Caco-2 (cell line): ENCODE results near the gene CACNA2D1. TPM values are rescaled to one million over a fixed set of nuclear protein-coding genes. Genes with fewer than 3 reads are reported as not detected.

Experiments
- BruUV-seq: library from RNA; stranded (reverse); fragments of 400-500 nt; replicated peaks from 2 replicates; lab custom pipeline; 2021; lab: Mats Ljungman, UMichigan
- CTCF ChIA-PET: fragments of 300-600 bp; sonication (Branson Sonifier 250); formaldehyde crosslinking; loops from one replicate; lab custom pipeline; 2022; ENCODE audit warnings: antibody characterized with exemption; lab: Charles Lee
- POLR2A ChIA-PET: fragments of 300-600 bp; sonication (Branson Sonifier 250); formaldehyde crosslinking; loops from one replicate; lab custom pipeline; 2022; ENCODE audit warnings: antibody characterized with exemption; lab: Charles Lee
- DNase-seq, 2 experiments: peaks; one replicate each; pipeline versions ENCODE4 v3.0.0 to v3.0.0-alpha.2; 2020 to 2022
- H3K27me3 ChIP-seq: replicated peaks from 2 replicates; pipeline ENCODE4 v1.6.0; 2011; ENCODE audit warnings: low read length; ENCODE audit not compliant: control insufficient read depth, insufficient read depth
- H3K36me3 ChIP-seq: 2 replicates; pipeline ENCODE4 v1.5.1; 2011; ENCODE audit warnings: low read length; ENCODE audit not compliant: control insufficient read depth, insufficient read depth
- H3K4me1 ChIP-seq: fragments of 250-450 bp; sonication (Bioruptor Pico); 2 replicates; pipeline ENCODE4 v1.5.1; 2020; ENCODE audit warnings: mild to moderate bottlenecking
- H3K4me3 ChIP-seq: 2 replicates; pipeline ENCODE4 v1.5.1; 2011; ENCODE audit warnings: low read depth, mild to moderate bottlenecking, control low read depth, low read length
- H3K9me3 ChIP-seq: fragments of 250-450 bp; sonication (Bioruptor Pico); 2 replicates; pipeline ENCODE4 v1.5.1; 2020; ENCODE audit warnings: mild to moderate bottlenecking, moderate library complexity
- H3K27ac Mint-ChIP-seq: one replicate; pipeline ENCODE4 v1.8.0; 2022; ENCODE audit warnings: mixed read lengths; ENCODE audit not compliant: unreplicated experiment
- H3K27me3 Mint-ChIP-seq: one replicate; pipeline ENCODE4 v1.8.0; 2022; ENCODE audit warnings: mixed read lengths; ENCODE audit not compliant: insufficient read depth, unreplicated experiment
- H3K36me3 Mint-ChIP-seq: one replicate; pipeline ENCODE4 v1.8.0; 2022; ENCODE audit warnings: mild to moderate bottlenecking, mixed read lengths; ENCODE audit not compliant: insufficient read depth, unreplicated experiment
- H3K4me1 Mint-ChIP-seq: one replicate; pipeline ENCODE4 v1.8.0; 2022; ENCODE audit warnings: low read depth, mixed read lengths; ENCODE audit not compliant: unreplicated experiment
- H3K4me3 Mint-ChIP-seq: one replicate; pipeline ENCODE4 v1.8.0; 2022; ENCODE audit warnings: mild to moderate bottlenecking, moderate library complexity, mixed read lengths; ENCODE audit not compliant: unreplicated experiment
- H3K9me3 Mint-ChIP-seq: one replicate; pipeline ENCODE4 v1.8.0; 2022; ENCODE audit warnings: mixed read lengths; ENCODE audit not compliant: unreplicated experiment
- intact Hi-C: fragments of 100-400 bp; cut with micrococcal nuclease; formaldehyde crosslinking; loops from one replicate; pipeline ENCODE4 v1.10.0; 2022; ENCODE audit not compliant: unreplicated experiment
- total RNA-seq: library from RNA; stranded (reverse); gene quantifications from 2 replicates; pipeline ENCODE4 v1.2.3, GENCODE V29; 2022
- TF ChIP-seq, protein P1 (sequence below), 2 experiments: fragments of 200-600 bp in 1 of 2; IDR thresholded peaks; 1 replicate in 1 of 2; 2 replicates in 1 of 2; pipeline versions ENCODE4 v1.5.1 to v1.8.0; 2011 to 2022; ENCODE audit warnings: antibody characterized with exemption in 1 of 2, control low read depth in 1 of 2, inconsistent platforms in 1 of 2, low read depth in 1 of 2, low read length in 1 of 2, mild to moderate bottlenecking in 1 of 2, moderate library complexity in 1 of 2; ENCODE audit not compliant: insufficient read depth in 1 of 2, severe bottlenecking in 1 of 2, unreplicated experiment in 1 of 2

Gene CACNA2D1
- total RNA-seq, 1 experiment from 2014 or later = not detected

- Mint-ChIP-seq H3K27ac (no peak overlapping the region), H3K36me3 (no peaks in the 10 kb centered on the region), H3K4me3 (no peak overlapping the region), H3K4me1 (no peaks in the 10 kb centered on the region), H3K27me3 (no peaks in the 10 kb centered on the region), H3K9me3 (no peaks in the 10 kb centered on the region)
- H3K27me3 ChIP-seq = no peaks in the 10 kb centered on the region
- POLR2A ChIA-PET = no interaction called here
- no peak for DNase-seq
- no TSS peak for BruUV-seq
- no peaks in the 10 kb centered on the region for H3K36me3 ChIP-seq
- no peaks in the 10 kb centered on the region for H3K9me3 ChIP-seq
- TF ChIP-seq, protein P1, sequence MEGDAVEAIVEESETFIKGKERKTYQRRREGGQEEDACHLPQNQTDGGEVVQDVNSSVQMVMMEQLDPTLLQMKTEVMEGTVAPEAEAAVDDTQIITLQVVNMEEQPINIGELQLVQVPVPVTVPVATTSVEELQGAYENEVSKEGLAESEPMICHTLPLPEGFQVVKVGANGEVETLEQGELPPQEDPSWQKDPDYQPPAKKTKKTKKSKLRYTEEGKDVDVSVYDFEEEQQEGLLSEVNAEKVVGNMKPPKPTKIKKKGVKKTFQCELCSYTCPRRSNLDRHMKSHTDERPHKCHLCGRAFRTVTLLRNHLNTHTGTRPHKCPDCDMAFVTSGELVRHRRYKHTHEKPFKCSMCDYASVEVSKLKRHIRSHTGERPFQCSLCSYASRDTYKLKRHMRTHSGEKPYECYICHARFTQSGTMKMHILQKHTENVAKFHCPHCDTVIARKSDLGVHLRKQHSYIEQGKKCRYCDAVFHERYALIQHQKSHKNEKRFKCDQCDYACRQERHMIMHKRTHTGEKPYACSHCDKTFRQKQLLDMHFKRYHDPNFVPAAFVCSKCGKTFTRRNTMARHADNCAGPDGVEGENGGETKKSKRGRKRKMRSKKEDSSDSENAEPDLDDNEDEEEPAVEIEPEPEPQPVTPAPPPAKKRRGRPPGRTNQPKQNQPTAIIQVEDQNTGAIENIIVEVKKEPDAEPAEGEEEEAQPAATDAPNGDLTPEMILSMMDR (IDR thresholded peaks at IDR 0.05; ENCODE audit: insufficient read depth in 1 of 2, low read depth in 1 of 2, low read length in 1 of 2, severe bottlenecking in 1 of 2, unreplicated experiment in 1 of 2) = no peak
- H3K4me3 ChIP-seq = no peak overlapping the region
- no peaks in the 10 kb centered on the region for H3K4me1 ChIP-seq
- CTCF ChIA-PET = no interaction called here
- intact Hi-C loops = no loop called here
Measured at GRCh38 chr7:82202965-82203364, 240.6 kb downstream of the CACNA2D1 start.

DNA sequence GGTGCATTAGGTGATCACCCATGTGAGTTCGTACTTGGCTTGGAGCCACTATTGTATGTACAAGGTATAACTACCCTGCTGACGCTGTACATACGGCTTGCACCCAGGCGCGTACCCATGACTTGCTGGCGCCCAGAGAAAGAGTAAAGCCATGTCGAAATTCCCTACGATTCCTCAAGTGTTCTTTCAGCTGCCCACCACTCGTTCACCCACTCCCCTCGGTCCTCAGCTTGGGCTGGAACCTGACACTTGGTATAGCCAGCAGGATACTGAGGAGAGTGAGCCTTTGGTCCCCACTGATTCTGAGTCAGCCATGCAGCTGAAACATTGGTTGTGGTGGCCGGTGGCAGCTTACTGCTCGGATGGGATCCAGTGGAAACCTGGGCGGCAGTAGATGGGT is 241.5 kb downstream of the CACNA2D1 start:
- Histone ChIP-seq H3K27me3 (no peaks in the 10 kb centered on the region), H3K4me1 (no peaks in the 10 kb centered on the region), H3K36me3 (no peaks in the 10 kb centered on the region), H3K9me3 (no peaks in the 10 kb centered on the region), H3K4me3 (no peak overlapping the region)
- BruUV-seq = no TSS peak
- no peak overlapping the region for H3K27ac Mint-ChIP-seq
- POLR2A ChIA-PET = no interaction called here
- TF ChIP-seq, protein P1 (IDR thresholded peaks at IDR 0.05; ENCODE audit: insufficient read depth in 1 of 2, low read depth in 1 of 2, low read length in 1 of 2, severe bottlenecking in 1 of 2, unreplicated experiment in 1 of 2) = no peak
- H3K27me3 Mint-ChIP-seq = no peaks in the 10 kb centered on the region
- CTCF ChIA-PET = no interaction called here
- DNase-seq = no peak
- H3K36me3 Mint-ChIP-seq = no peaks in the 10 kb centered on the region
- no peaks in the 10 kb centered on the region for H3K9me3 Mint-ChIP-seq
- intact Hi-C loops = no loop called here
- no peaks in the 10 kb centered on the region for H3K4me1 Mint-ChIP-seq
- H3K4me3 Mint-ChIP-seq = no peak overlapping the region

GRCh38 chr7:82200601-82201000 is 243.0 kb downstream of the CACNA2D1 start:
- H3K27ac Mint-ChIP-seq = no peak overlapping the region
- no peak overlapping the region for H3K4me3 Mint-ChIP-seq
- Histone ChIP-seq H3K4me3 (no peak overlapping the region), H3K36me3 (no peaks in the 10 kb centered on the region), H3K4me1 (no peaks in the 10 kb centered on the region), H3K9me3 (no peaks in the 10 kb centered on the region), H3K27me3 (no peaks in the 10 kb centered on the region)
- TF ChIP-seq, protein P1 (IDR thresholded peaks at IDR 0.05; ENCODE audit: insufficient read depth in 1 of 2, low read depth in 1 of 2, low read length in 1 of 2, severe bottlenecking in 1 of 2, unreplicated experiment in 1 of 2) = no peak
- no peak for DNase-seq
- H3K4me1 Mint-ChIP-seq = no peaks in the 10 kb centered on the region
- no peaks in the 10 kb centered on the region for H3K9me3 Mint-ChIP-seq
- no TSS peak for BruUV-seq
- no peaks in the 10 kb centered on the region for H3K36me3 Mint-ChIP-seq
- ChIA-PET POLR2A (no interaction called here), CTCF (no interaction called here)
- intact Hi-C loops = no loop called here
- no peaks in the 10 kb centered on the region for H3K27me3 Mint-ChIP-seq
